Transverse colon (tissue), 4 donors: ENCODE results near the gene PKD2. TPM values are rescaled to one million over a fixed set of nuclear protein-coding genes. Genes with fewer than 3 reads are reported as not detected.
A peak's percentile ranks its signal among the peaks of the same experiment; 100 is the strongest.

Experiments
- DNase-seq: peaks from one replicate; pipeline ENCODE4 v3.0.0-alpha.2; 2019
- H3K27ac ChIP-seq, 4 donors: fragments of 200-600 bp; sonication (generic); 2 replicates each; pipeline ENCODE4 v1.5.1; 2016 to 2018; ENCODE audit warnings: inconsistent platforms in 4 of 4
- H3K27me3 ChIP-seq: fragments of 200-600 bp; sonication (generic); 2 replicates; pipeline ENCODE4 v1.5.1; 2017; ENCODE audit warnings: inconsistent platforms
- H3K36me3 ChIP-seq, 4 donors: fragments of 200-600 bp; sonication (generic); 2 replicates each; pipeline ENCODE4 v1.5.1; 2017 to 2019; ENCODE audit warnings: inconsistent platforms in 4 of 4
- H3K4me1 ChIP-seq, 4 donors: fragments of 200-600 bp; sonication (generic); 2 replicates each; pipeline ENCODE4 v1.5.1; 2017 to 2020; ENCODE audit warnings: inconsistent platforms in 4 of 4
- H3K4me3 ChIP-seq, 4 donors: fragments of 200-600 bp; sonication (generic); 1 replicate in 1 of 4; 2 replicates in 3 of 4; pipeline versions ENCODE4 v1.5.1 to v1.6.1; 2017 to 2019; ENCODE audit warnings: inconsistent platforms in 4 of 4
- H3K9me3 ChIP-seq, 2 donors: fragments of 200-600 bp; sonication (generic); 2 replicates each; pipeline ENCODE4 v1.5.1; 2017 to 2019; ENCODE audit warnings: inconsistent platforms in 2 of 2
- CTCF ChIP-seq, 5 experiments: fragments of 200-600 bp in 3 of 5; fragments of 450-650 bp in 2 of 5; sonication (generic) in 3 of 5; IDR thresholded peaks; 1 replicate in 2 of 5; 2 replicates in 3 of 5; pipeline ENCODE4 v1.5.1; 2016 to 2017; ENCODE audit warnings: antibody characterized with exemption in 5 of 5, inconsistent platforms in 3 of 5, mild to moderate bottlenecking in 2 of 5, moderate library complexity in 1 of 5
- EP300 ChIP-seq: sonication (generic); formaldehyde crosslinking; IDR thresholded peaks from one replicate; pipeline ENCODE4 v1.6.1; 2017; ENCODE audit warnings: antibody characterized with exemption, low read depth
- POLR2A ChIP-seq: fragments of 450-650 bp; IDR thresholded peaks from one replicate; pipeline ENCODE4 v1.6.1; 2016; ENCODE audit warnings: antibody characterized with exemption, mild to moderate bottlenecking, moderate library complexity
- POLR2AphosphoS5 ChIP-seq, 3 donors: sonication (generic); formaldehyde crosslinking; IDR thresholded peaks; one replicate each; pipeline ENCODE4 v1.6.1; 2016; ENCODE audit warnings: antibody characterized with exemption in 3 of 3
- WGBS, 2 donors: methylation state at CpG; one replicate each; pipeline ENCODE4 v1.1.5; 2018; ENCODE audit warnings: low coverage in 1 of 2; 5-methylcytosine and 5-hydroxymethylcytosine counted together
- in situ Hi-C, 4 donors: fragments of 200-750 bp; cut with MboI; loops; one replicate each; pipeline versions ENCODE4 v1.15.0 to v1.15.1; 2017; ENCODE audit warnings: low sequenced_read_pairs in 3 of 4, low pct_ligation_motif_present in 1 of 4, low pct_unique_long_range_greater_than_20kb in 1 of 4
- intact Hi-C: fragments of 100-400 bp; cut with DNase I; formaldehyde crosslinking; loops from one replicate; pipeline ENCODE4 v1.15.1; 2023; ENCODE audit warnings: low total_unique reads
- total RNA-seq, 4 donors: library from RNA; depleted of rRNA; stranded (reverse); fragments of >200 nt; gene quantifications; one replicate each; pipeline ENCODE4 v1.1.0, GENCODE V29; 2016

The PKD2 gene
- total RNA-seq, 4 donors from 2014 or later: 15.7 to 48.0 (median 21.5) TPM

DNA sequence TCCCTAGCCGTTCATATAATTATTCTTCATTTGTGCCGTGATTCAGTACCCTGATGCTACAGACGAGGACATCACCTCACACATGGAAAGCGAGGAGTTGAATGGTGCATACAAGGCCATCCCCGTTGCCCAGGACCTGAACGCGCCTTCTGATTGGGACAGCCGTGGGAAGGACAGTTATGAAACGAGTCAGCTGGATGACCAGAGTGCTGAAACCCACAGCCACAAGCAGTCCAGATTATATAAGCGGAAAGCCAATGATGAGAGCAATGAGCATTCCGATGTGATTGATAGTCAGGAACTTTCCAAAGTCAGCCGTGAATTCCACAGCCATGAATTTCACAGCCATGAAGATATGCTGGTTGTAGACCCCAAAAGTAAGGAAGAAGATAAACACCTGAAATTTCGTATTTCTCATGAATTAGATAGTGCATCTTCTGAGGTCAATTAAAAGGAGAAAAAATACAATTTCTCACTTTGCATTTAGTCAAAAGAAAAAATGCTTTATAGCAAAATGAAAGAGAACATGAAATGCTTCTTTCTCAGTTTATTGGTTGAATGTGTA is 24.9 kb upstream of the PKD2 start:
- intact Hi-C loops: loop anchor here (5.0 kb wide), 1 partner anchor 235 kb away; no protein-coding TSS in a partner anchor
- in situ Hi-C loops: loop anchor here in 1 of 4 donors (25.0 kb wide), 1 partner anchor 320 kb away; the partner anchor contains the start of gene DMP1
- Histone ChIP-seq H3K4me3 (no peak overlapping the region), H3K27me3 (peaks cover 3% of the 10 kb centered on the region), H3K4me1 (no peaks in the 10 kb centered on the region), H3K27ac (no peak overlapping the region), H3K9me3 (no peaks in the 10 kb centered on the region), H3K36me3 (no peaks in the 10 kb centered on the region)
- 83 to 87% methylated on average over 1 to 13 of the region's 13 CpGs for WGBS, 2 donors
- no peak for DNase-seq
- TF ChIP-seq POLR2AphosphoS5 (IDR thresholded peaks at IDR 0.05) (no peak), CTCF (IDR thresholded peaks at IDR 0.05) (no peak), POLR2A (no peak), EP300 (no peak)

- Histone ChIP-seq H3K9me3 (no peaks in the 10 kb centered on the region), H3K36me3 (no peaks in the 10 kb centered on the region), H3K27me3 (peaks cover 3% of the 10 kb centered on the region), H3K4me1 (no peaks in the 10 kb centered on the region), H3K4me3 (no peak overlapping the region), H3K27ac (no peak overlapping the region)
- WGBS, 2 donors: 84 to 88% methylated on average over 2 of the region's 2 CpGs
- TF ChIP-seq POLR2A: no peak
- TF ChIP-seq POLR2AphosphoS5 (IDR thresholded peaks at IDR 0.05): no peak
- no peak for TF ChIP-seq CTCF (IDR thresholded peaks at IDR 0.05)
- TF ChIP-seq EP300: no peak
- no peak for DNase-seq
- intact Hi-C loops (loop anchor here (5.0 kb wide), 1 partner anchor 233 kb away; no protein-coding TSS in a partner anchor), in situ Hi-C loops (loop anchor here in 1 of 4 donors (25.0 kb wide), 1 partner anchor 322 kb away; the partner anchor contains the start of gene DMP1)
These were observed 23.4 kb upstream of the PKD2 start for GRCh38 chr4:87983996-87984395.

- Histone ChIP-seq H3K36me3 (no peaks in the 10 kb centered on the region), H3K9me3 (no peaks in the 10 kb centered on the region), H3K27me3 (no peaks in the 10 kb centered on the region), H3K4me3 (no peak overlapping the region), H3K27ac (no peak overlapping the region), H3K4me1 (no peaks in the 10 kb centered on the region)
- 0% methylated on average over 1 of the region's 1 CpG; no CpG with 5 or more reads in 1 of the 2 donors for WGBS, 2 donors
- TF ChIP-seq CTCF (IDR thresholded peaks at IDR 0.05) (peak in 4 of 5 experiments; percentile 14 to 46 (median 34)), POLR2A (no peak)
- in situ Hi-C loops: loop anchor here in 1 of 4 donors (25.0 kb wide), 1 partner anchor 323 kb away; the partner anchor contains the start of gene DMP1
- intact Hi-C loops: no loop called here
- peak; percentile 44 for DNase-seq
These were observed 22.1 kb upstream of the PKD2 start for GRCh38 chr4:87985097-87985886.

- TF ChIP-seq CTCF (IDR thresholded peaks at IDR 0.05) (no peak), POLR2AphosphoS5 (IDR thresholded peaks at IDR 0.05) (no peak), EP300 (no peak), POLR2A (no peak)
- no peak overlapping the region for H3K27ac ChIP-seq
- intact Hi-C loops (no loop called here), in situ Hi-C loops (loop anchor here in 1 of 4 donors (25.0 kb wide), 1 partner anchor 324 kb away; the partner anchor contains the start of gene DMP1)
- H3K27me3 ChIP-seq: no peaks in the 10 kb centered on the region
- no peaks in the 10 kb centered on the region for H3K9me3 ChIP-seq
- 64 to 81% methylated on average over 4 of the region's 4 CpGs for WGBS, 2 donors
- no peaks in the 10 kb centered on the region for H3K36me3 ChIP-seq
- no peak overlapping the region for H3K4me3 ChIP-seq
- no peaks in the 10 kb centered on the region for H3K4me1 ChIP-seq
- no peak for DNase-seq
These were observed 21.6 kb upstream of the PKD2 start for GRCh38 chr4:87985887-87986200.
